GM15510 (cell line): ENCODE data around the gene LCMT2.

Experiments used
- POLR2A ChIP-seq: IDR thresholded peaks from 3 replicates; pipeline ENCODE4 v1.6.1; 2011; ENCODE audit warnings: borderline replicate concordance; ENCODE audit not compliant: insufficient read length; ENCODE audit errors: extremely low read depth

Gene LCMT2

DNA sequence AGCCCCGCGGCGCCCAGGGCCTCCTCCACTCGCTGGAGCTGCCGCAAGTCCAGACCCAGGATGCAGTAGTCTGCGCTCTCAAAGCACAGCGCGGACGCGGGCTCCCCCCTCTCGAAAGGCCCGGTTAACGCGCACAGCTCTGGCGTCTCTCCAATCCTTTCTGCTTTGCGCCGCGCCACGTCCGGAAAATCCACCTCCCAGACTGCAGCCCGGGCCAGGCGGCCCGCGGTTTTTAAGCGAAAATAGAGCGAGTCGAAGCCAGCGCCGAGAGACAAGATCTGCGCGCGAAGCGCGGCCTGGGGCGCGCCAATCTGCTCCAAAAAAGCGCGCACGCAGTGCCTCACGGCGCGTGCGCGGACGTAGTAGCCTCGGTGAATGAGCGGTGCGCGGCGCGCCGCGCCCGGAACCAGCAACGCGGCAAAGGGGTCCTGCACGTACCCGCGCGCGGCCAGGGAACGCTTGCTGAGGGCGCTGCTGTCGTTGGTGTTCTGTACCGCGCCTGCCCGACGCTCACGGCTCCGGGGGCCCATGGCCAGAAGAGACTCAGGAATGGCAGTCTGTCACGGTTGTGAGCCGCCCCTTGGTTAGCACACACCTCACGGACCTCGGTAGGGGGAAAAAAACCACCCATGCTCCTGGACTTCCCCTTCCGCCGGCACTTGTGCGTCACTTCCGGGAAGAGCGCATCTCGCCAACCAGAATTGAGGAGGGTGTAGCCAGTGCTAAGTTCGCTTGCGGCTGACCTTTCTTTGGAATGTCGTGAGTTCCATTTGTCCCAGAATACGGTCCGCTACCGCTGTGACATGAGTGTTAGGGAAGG, at the start of gene LCMT2:
LCMT2 (minus strand) TSS at position 614 of the 820 bp plus-strand sequence; CDS start at position 530, 84 bp downstream.
- peak; percentile 90 for TF ChIP-seq POLR2A

DNA sequence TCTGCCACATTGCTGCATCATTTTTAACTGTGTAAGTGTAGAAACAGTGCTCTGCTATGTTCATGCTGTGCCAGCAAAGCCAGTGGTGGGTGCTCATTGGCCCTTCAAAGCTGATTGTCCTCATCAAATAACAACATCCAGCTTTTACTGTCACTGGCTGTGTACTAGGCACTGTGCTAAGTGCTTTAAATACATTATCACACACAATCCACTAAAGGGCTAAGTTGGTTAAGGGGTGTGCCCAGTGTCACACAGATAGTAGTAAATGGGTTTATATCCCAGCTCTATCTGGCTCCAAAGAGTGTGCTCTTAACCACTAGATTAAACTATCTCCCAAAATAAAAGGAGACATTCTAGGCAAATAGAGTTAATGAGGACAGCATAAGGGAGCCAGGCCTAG, 48.2 kb upstream of the LCMT2 start:
- no peak for TF ChIP-seq POLR2A

GRCh38 chr15:43376017-43376705, 45.8 kb upstream of the LCMT2 start:
- no peak for TF ChIP-seq POLR2A

DNA sequence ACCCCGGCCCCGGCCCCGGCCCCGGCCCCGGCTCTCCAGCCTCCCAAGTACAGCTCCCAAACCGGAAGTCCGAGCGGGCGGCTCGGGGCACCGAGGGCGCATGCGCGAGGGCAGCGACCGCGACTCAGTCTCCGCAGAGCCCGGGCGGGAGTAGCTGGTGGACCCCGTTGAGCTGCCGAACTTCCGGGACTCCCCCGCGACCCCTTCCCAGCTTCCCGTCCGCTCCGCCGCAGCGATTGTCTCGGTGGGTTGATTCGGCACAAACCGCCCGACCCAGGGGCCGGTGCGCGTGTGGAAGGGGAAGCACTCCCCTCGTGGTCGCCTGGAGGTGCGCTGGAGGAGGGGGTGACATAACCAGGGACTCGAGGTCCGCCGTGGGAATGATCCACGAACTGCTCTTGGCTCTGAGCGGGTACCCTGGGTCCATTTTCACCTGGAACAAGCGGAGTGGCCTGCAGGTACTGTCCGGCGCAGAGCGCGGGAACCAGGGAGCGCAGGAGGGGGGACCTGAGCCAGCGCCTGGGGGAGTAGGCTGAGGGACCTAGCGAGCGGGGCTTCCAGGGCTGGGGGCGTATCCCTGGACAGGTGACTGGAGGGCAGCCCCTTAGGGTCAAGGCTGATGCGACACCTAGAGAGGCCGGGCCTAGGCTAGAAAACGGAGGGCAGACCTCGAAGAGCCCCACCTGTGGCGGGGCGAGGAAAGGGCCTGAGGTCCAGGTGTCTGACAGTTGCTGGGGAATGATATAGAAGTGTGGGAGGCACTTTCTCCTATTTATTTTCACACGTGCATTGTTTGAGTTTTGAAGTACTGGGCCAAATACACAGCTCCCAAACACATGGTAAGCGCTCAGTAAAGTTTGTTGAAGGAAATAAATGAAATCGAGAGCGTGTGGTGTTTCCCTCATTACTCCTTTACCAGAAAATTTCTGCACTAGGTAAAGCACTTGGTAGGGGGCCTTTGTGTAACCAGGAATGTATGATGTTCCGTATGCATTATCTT, 40.9 kb upstream of the LCMT2 start, which contains the start of the genes TUBGCP4 and ZSCAN29:
TUBGCP4 (plus strand) TSS at position 127 of the 1,000 bp plus-strand sequence; CDS start at position 381, 254 bp downstream.
ZSCAN29 (minus strand) TSS at position 69 of the 1,000 bp plus-strand sequence. CDS start 1,130 bp downstream, outside the sequence.
- peak; percentile 73 for TF ChIP-seq POLR2A

- no peak for TF ChIP-seq POLR2A
These were observed 40.1 kb upstream of the LCMT2 start for GRCh38 chr15:43370310-43370974.

GRCh38 chr15:43361313-43361903, 31.0 kb upstream of the LCMT2 start:
- no peak for TF ChIP-seq POLR2A

GRCh38 chr15:43360821-43361220, 30.4 kb upstream of the LCMT2 start:
- TF ChIP-seq POLR2A, result no peak

DNA sequence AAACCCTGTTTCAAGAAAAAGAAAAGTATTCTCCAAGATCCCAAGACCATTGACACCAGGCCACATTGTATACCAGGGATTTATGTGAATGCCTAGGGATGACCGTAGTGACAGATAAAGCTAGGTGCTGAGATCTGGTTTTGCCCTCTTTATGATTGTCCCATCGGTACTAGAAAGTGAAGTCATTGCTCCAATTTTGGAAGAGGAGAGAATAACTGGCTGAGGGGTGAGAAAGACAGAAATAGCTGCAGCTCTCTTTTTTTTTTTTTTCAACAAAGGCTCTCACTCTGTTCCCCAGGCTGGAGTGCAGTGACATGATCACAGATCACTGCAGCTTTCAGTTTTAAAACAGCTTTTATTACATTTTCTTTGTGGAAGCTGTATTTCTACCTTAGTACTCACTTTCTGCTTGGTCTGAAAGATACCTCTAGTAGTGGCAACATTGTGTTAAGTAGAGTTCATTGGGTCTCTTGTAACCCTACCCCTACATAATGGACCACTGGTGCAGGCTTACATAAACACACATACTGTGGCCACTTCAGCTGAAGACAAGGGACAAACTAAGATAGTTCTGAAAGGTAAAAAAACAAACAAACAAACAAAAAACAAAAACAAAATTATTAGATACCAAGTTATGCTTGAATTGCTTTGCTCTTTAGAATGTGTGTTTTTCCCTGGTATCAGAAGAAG, 22.5 kb upstream of the LCMT2 start:
- TF ChIP-seq POLR2A, result no peak

GRCh38 chr15:43347114-43347513, 16.7 kb upstream of the LCMT2 start:
- no peak for TF ChIP-seq POLR2A

DNA sequence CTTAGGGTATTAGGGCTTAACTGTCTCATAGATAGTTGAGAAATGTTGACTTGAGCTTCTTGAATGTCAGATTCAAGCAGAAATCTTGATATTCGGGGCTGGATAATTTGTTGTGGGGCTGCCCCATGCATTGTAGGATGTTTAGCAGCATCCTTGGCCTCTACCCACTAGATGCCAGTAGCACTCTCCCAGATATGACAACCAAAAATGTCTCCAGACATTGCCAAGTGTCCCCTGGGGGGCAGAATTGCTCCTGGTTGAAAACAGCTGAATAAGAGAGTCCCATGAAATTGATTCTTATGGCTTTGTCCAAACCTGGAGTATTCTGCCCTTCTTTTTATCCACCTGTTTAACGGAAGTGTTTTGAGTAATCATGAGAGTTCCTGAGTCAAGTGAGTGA, 15.9 kb upstream of the LCMT2 start:
- TF ChIP-seq POLR2A, result no peak

DNA sequence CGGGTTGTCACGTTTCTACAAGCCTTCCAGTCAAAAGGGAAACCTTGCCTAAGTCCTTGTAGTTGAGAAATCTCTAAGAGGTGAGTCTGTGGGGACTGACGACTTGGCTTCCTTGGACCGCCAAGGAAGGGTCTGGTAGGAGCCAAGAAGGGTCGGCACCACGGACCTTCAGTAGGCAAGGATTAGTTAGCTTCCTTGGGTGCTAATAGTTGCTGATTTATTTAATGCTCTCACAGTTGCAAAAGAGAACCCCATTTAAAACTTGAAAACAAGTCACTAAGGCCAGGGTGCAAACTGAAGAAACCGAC, 361 bp upstream of the LCMT2 start:
- TF ChIP-seq POLR2A, result no peak

GRCh38 chr15:43329217-43329959, 985 bp downstream of the LCMT2 start:
- no peak for TF ChIP-seq POLR2A

- TF ChIP-seq POLR2A, result no peak
These were observed 5.2 kb downstream of the LCMT2 start for GRCh38 chr15:43325039-43325684.
